Caco-2 (cell line): ENCODE data around the gene TAX1BP1. TPM values are rescaled to one million over a fixed set of nuclear protein-coding genes. Genes with fewer than 3 reads are reported as not detected.
"Not testable (repeated sequence)": the region's sequence is repeated elsewhere in the genome, so short reads cannot be mapped to it uniquely, and the experiment has no call there.

ENCODE experiments used
- BruUV-seq: library from RNA; stranded (reverse); fragments of 400-500 nt; replicated peaks from 2 replicates; lab custom pipeline; 2021; lab: Mats Ljungman, UMichigan
- CTCF ChIA-PET: fragments of 300-600 bp; sonication (Branson Sonifier 250); formaldehyde crosslinking; loops from one replicate; lab custom pipeline; 2022; ENCODE audit warnings: antibody characterized with exemption; lab: Charles Lee
- POLR2A ChIA-PET: fragments of 300-600 bp; sonication (Branson Sonifier 250); formaldehyde crosslinking; loops from one replicate; lab custom pipeline; 2022; ENCODE audit warnings: antibody characterized with exemption; lab: Charles Lee
- DNase-seq, 2 experiments: peaks; one replicate each; pipeline versions ENCODE4 v3.0.0 to v3.0.0-alpha.2; 2020 to 2022
- H3K27me3 ChIP-seq: replicated peaks from 2 replicates; pipeline ENCODE4 v1.6.0; 2011; ENCODE audit warnings: low read length; ENCODE audit not compliant: control insufficient read depth, insufficient read depth
- H3K36me3 ChIP-seq: 2 replicates; pipeline ENCODE4 v1.5.1; 2011; ENCODE audit warnings: low read length; ENCODE audit not compliant: control insufficient read depth, insufficient read depth
- H3K4me1 ChIP-seq: fragments of 250-450 bp; sonication (Bioruptor Pico); 2 replicates; pipeline ENCODE4 v1.5.1; 2020; ENCODE audit warnings: mild to moderate bottlenecking
- H3K4me3 ChIP-seq: 2 replicates; pipeline ENCODE4 v1.5.1; 2011; ENCODE audit warnings: low read depth, mild to moderate bottlenecking, control low read depth, low read length
- H3K9me3 ChIP-seq: fragments of 250-450 bp; sonication (Bioruptor Pico); 2 replicates; pipeline ENCODE4 v1.5.1; 2020; ENCODE audit warnings: mild to moderate bottlenecking, moderate library complexity
- H3K27ac Mint-ChIP-seq: one replicate; pipeline ENCODE4 v1.8.0; 2022; ENCODE audit warnings: mixed read lengths; ENCODE audit not compliant: unreplicated experiment
- H3K27me3 Mint-ChIP-seq: one replicate; pipeline ENCODE4 v1.8.0; 2022; ENCODE audit warnings: mixed read lengths; ENCODE audit not compliant: insufficient read depth, unreplicated experiment
- H3K36me3 Mint-ChIP-seq: one replicate; pipeline ENCODE4 v1.8.0; 2022; ENCODE audit warnings: mild to moderate bottlenecking, mixed read lengths; ENCODE audit not compliant: insufficient read depth, unreplicated experiment
- H3K4me1 Mint-ChIP-seq: one replicate; pipeline ENCODE4 v1.8.0; 2022; ENCODE audit warnings: low read depth, mixed read lengths; ENCODE audit not compliant: unreplicated experiment
- H3K4me3 Mint-ChIP-seq: one replicate; pipeline ENCODE4 v1.8.0; 2022; ENCODE audit warnings: mild to moderate bottlenecking, moderate library complexity, mixed read lengths; ENCODE audit not compliant: unreplicated experiment
- H3K9me3 Mint-ChIP-seq: one replicate; pipeline ENCODE4 v1.8.0; 2022; ENCODE audit warnings: mixed read lengths; ENCODE audit not compliant: unreplicated experiment
- intact Hi-C: fragments of 100-400 bp; cut with micrococcal nuclease; formaldehyde crosslinking; loops from one replicate; pipeline ENCODE4 v1.10.0; 2022; ENCODE audit not compliant: unreplicated experiment
- total RNA-seq: library from RNA; stranded (reverse); gene quantifications from 2 replicates; pipeline ENCODE4 v1.2.3, GENCODE V29; 2022
- TF ChIP-seq, protein P1 (sequence below), 2 experiments: fragments of 200-600 bp in 1 of 2; IDR thresholded peaks; 1 replicate in 1 of 2; 2 replicates in 1 of 2; pipeline versions ENCODE4 v1.5.1 to v1.8.0; 2011 to 2022; ENCODE audit warnings: antibody characterized with exemption in 1 of 2, control low read depth in 1 of 2, inconsistent platforms in 1 of 2, low read depth in 1 of 2, low read length in 1 of 2, mild to moderate bottlenecking in 1 of 2, moderate library complexity in 1 of 2; ENCODE audit not compliant: insufficient read depth in 1 of 2, severe bottlenecking in 1 of 2, unreplicated experiment in 1 of 2

The TAX1BP1 gene
- total RNA-seq, 1 experiment from 2014 or later = 96.8 TPM

DNA sequence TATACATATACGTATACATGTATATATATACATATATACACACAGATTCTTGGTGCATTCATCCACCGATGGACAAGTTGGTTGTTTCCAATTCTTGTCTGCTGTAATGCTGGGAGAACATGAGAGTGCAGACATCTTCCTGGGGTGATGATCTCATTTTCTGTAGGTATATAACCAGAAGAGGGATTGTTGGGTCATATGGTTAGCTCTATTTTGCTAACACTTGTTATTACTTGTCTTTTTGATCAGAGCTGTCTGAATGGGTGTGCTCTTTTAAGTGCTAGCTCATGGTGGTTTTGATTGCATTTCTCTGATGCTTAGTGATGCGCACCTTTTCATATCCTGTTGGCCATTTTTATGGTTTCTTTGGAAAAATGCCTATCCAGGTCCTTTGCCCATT is 106.4 kb downstream of the TAX1BP1 start:
- intact Hi-C loops = no loop called here

GRCh38 chr7:27850531-27850930 is 110.6 kb downstream of the TAX1BP1 start:
- Histone ChIP-seq H3K36me3 (no peaks in the 10 kb centered on the region; the same call in 1 of the 2 replicates), H3K4me3 (no peak overlapping the region), H3K9me3 (no peaks in the 10 kb centered on the region; the same call in 1 of the 2 replicates), H3K4me1 (no peaks in the 10 kb centered on the region), H3K27me3 (no peaks in the 10 kb centered on the region)
- TF ChIP-seq, protein P1, sequence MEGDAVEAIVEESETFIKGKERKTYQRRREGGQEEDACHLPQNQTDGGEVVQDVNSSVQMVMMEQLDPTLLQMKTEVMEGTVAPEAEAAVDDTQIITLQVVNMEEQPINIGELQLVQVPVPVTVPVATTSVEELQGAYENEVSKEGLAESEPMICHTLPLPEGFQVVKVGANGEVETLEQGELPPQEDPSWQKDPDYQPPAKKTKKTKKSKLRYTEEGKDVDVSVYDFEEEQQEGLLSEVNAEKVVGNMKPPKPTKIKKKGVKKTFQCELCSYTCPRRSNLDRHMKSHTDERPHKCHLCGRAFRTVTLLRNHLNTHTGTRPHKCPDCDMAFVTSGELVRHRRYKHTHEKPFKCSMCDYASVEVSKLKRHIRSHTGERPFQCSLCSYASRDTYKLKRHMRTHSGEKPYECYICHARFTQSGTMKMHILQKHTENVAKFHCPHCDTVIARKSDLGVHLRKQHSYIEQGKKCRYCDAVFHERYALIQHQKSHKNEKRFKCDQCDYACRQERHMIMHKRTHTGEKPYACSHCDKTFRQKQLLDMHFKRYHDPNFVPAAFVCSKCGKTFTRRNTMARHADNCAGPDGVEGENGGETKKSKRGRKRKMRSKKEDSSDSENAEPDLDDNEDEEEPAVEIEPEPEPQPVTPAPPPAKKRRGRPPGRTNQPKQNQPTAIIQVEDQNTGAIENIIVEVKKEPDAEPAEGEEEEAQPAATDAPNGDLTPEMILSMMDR (IDR thresholded peaks at IDR 0.05; ENCODE audit: insufficient read depth in 1 of 2, low read depth in 1 of 2, low read length in 1 of 2, severe bottlenecking in 1 of 2, unreplicated experiment in 1 of 2) = no peak
- Mint-ChIP-seq H3K4me1 (no peaks in the 10 kb centered on the region), H3K36me3 (no peaks in the 10 kb centered on the region), H3K27me3 (peaks cover 9% of the 10 kb centered on the region), H3K4me3 (no peak overlapping the region), H3K27ac (no peak overlapping the region), H3K9me3 (peaks cover 11% of the 10 kb centered on the region)
- ChIA-PET CTCF (interaction anchor here (1.3 kb wide), 1 partner anchor 211 kb away, joined by 5 read pairs; no protein-coding TSS in a partner anchor), POLR2A (no interaction called here)
- no TSS peak for BruUV-seq
- intact Hi-C loops = no loop called here
- DNase-seq = no peak

More for the DNA sequence above, 106.4 kb downstream of the TAX1BP1 start:
- Histone ChIP-seq H3K27me3 (no peaks in the 10 kb centered on the region), H3K4me3 (no peak overlapping the region), H3K36me3 (no peaks in the 10 kb centered on the region), H3K4me1 (no peaks in the 10 kb centered on the region), H3K9me3 (no peaks in the 10 kb centered on the region)
- Mint-ChIP-seq H3K9me3 (no peaks in the 10 kb centered on the region), H3K4me3 (no peak overlapping the region), H3K4me1 (no peaks in the 10 kb centered on the region), H3K36me3 (no peaks in the 10 kb centered on the region), H3K27ac (no peak overlapping the region), H3K27me3 (peaks cover 4% of the 10 kb centered on the region)
- BruUV-seq = no TSS peak
- no peak for DNase-seq
- TF ChIP-seq, protein P1 (IDR thresholded peaks at IDR 0.05; ENCODE audit: insufficient read depth in 1 of 2, low read depth in 1 of 2, low read length in 1 of 2, severe bottlenecking in 1 of 2, unreplicated experiment in 1 of 2) = no peak
- ChIA-PET CTCF (no interaction called here), POLR2A (no interaction called here)

DNA sequence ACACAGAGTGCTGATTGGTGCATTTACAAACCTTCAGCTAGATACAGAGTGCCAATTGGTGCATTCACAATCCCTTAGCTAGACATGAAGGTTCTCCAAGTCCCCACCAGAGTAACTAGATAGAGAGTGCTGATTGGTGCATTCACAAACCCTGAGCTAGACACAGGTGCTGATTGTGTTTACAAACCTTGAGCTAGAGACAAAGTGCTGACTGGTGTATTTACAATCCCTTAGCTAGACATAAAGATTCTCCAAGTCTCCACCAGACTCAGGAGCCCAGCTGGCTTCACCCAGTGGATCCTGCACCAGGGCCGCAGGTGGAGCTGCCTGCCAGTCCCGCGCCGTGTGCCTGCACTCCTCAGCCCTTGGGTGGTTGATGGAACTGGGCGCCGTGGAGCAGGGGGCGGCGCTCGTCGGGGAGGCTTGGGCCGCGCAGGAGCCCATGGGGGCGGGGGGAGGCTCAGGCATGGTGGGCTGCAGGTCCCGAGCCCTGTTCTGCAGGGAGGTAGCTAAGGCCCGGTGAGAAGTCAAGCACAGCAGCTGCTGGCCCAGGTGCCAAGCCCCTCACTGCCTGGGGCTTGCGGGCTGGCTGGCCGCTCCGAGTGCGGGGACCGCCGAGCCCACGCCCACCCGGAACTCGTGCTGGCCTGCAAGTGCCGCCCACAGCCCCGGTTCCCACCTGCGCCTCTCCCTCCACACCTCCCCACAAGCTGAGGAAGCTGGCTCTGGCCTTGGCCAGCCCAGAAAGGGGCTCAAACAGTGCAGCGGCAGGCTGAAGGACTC is 116.9 kb downstream of the TAX1BP1 start:
- H3K4me3 ChIP-seq, H3K27me3 ChIP-seq, POLR2A ChIA-PET, H3K4me1 ChIP-seq, H3K27ac Mint-ChIP-seq, DNase-seq, H3K36me3 ChIP-seq, intact Hi-C loops, H3K4me1 Mint-ChIP-seq, BruUV-seq, H3K9me3 ChIP-seq, H3K36me3 Mint-ChIP-seq, H3K4me3 Mint-ChIP-seq, CTCF ChIA-PET: not testable (repeated sequence)
- H3K27me3 Mint-ChIP-seq = peaks cover 12% of the 10 kb centered on the region
- peaks cover 14% of the 10 kb centered on the region for H3K9me3 Mint-ChIP-seq
